HG03460 (cell line): Measurements from ENCODE around the gene NME5.

Source experiments
- ATAC-seq: cut with Tn5 transposase; IDR thresholded peaks from one replicate; pipeline ENCODE4 v1.9.1; 2021; ENCODE audit not compliant: unreplicated experiment

The NME5 gene

GRCh38 chr5:138140268-138140667 lies 1.0 kb upstream of the NME5 start:
- no peak for ATAC-seq

GRCh38 chr5:138139781-138140090 lies 508 bp upstream of the NME5 start:
- no peak for ATAC-seq

GRCh38 chr5:138132543-138132942 lies 6.7 kb downstream of the NME5 start:
- ATAC-seq = no peak

- ATAC-seq = no peak
Measured at GRCh38 chr5:138129347-138129746, 9.9 kb downstream of the NME5 start.

- no peak for ATAC-seq
Measured at GRCh38 chr5:138128334-138128733, 10.9 kb downstream of the NME5 start.

- no peak for ATAC-seq
Measured at GRCh38 chr5:138115254-138115653, 24.0 kb downstream of the NME5 start.

- no peak for ATAC-seq
Measured at GRCh38 chr5:138111937-138112336, 27.3 kb downstream of the NME5 start.

- no peak for ATAC-seq
Measured at GRCh38 chr5:138111181-138111580, 28.0 kb downstream of the NME5 start.

- ATAC-seq = no peak
Measured at GRCh38 chr5:138110266-138110963, 28.8 kb downstream of the NME5 start.

GRCh38 chr5:138109463-138110265 lies 29.6 kb downstream of the NME5 start:
- ATAC-seq = no peak

- ATAC-seq = no peak
Measured at GRCh38 chr5:138107213-138107612, 32.0 kb downstream of the NME5 start.

- ATAC-seq = no peak
Measured at GRCh38 chr5:138105709-138106108, 33.5 kb downstream of the NME5 start.

GRCh38 chr5:138103319-138103637 lies 36.0 kb downstream of the NME5 start:
- ATAC-seq = no peak

- no peak for ATAC-seq
Measured at GRCh38 chr5:138102454-138103318, 36.5 kb downstream of the NME5 start.

- no peak for ATAC-seq
Measured at GRCh38 chr5:138096997-138097828, 42.0 kb downstream of the NME5 start.

- no peak for ATAC-seq
Measured at GRCh38 chr5:138096363-138096762, 42.9 kb downstream of the NME5 start.

GRCh38 chr5:138095100-138095907 lies 43.9 kb downstream of the NME5 start:
- no peak for ATAC-seq

- no peak for ATAC-seq
Measured at GRCh38 chr5:138093036-138093435, 46.2 kb downstream of the NME5 start.

GRCh38 chr5:138092301-138092700 lies 46.9 kb downstream of the NME5 start:
- ATAC-seq = no peak

GRCh38 chr5:138091685-138092084 lies 47.5 kb downstream of the NME5 start:
- ATAC-seq = no peak
